PFSK-1 (cell line): ENCODE measurements around the gene PLAGL1.

Experiments used
- FOXP2 ChIP-seq: optimal IDR thresholded peaks from 2 replicates; pipeline ENCODE3; 2011; ENCODE audit warnings: borderline replicate concordance, control low read depth, inconsistent platforms; ENCODE audit not compliant: insufficient read depth; ENCODE audit errors: extremely low read length, extremely low read depth
- POLR2AphosphoS5 ChIP-seq: IDR thresholded peaks from 2 replicates; pipeline ENCODE4 v1.6.1; 2012; ENCODE audit warnings: low read depth, mild to moderate bottlenecking, control low read depth, low read length, moderate library complexity
- REST ChIP-seq, 2 experiments: IDR thresholded peaks; 2 replicates each; pipeline versions ENCODE4 v1.6.1 to v1.8.0; 2011 to 2012; ENCODE audit warnings: low read depth in 2 of 2, low read length in 2 of 2, control low read depth in 1 of 2, inconsistent platforms in 1 of 2, mild to moderate bottlenecking in 1 of 2, moderate library complexity in 1 of 2; ENCODE audit not compliant: insufficient read depth in 1 of 2
- SIN3A ChIP-seq: IDR thresholded peaks from 2 replicates; pipeline ENCODE4 v1.6.1; 2012; ENCODE audit warnings: mild to moderate bottlenecking, low read length, moderate library complexity, borderline replicate concordance; ENCODE audit not compliant: insufficient read depth
- TAF1 ChIP-seq: IDR thresholded peaks from 2 replicates; pipeline ENCODE4 v1.6.1; 2012; ENCODE audit warnings: low read length, control low read depth, borderline replicate concordance; ENCODE audit not compliant: insufficient read depth

GRCh38 chr6:144007478-144008119 lies 460 bp downstream of the PLAGL1 start:
- no peak for TF ChIP-seq POLR2AphosphoS5
- no peak for TF ChIP-seq REST (IDR thresholded peaks at IDR 0.05; ENCODE audit: insufficient read depth in 1 of 2, low read depth in 2 of 2, low read length in 2 of 2)
- no peak for TF ChIP-seq FOXP2
- no peak for TF ChIP-seq TAF1
- no peak for TF ChIP-seq SIN3A
